ENCODE results near the gene PAQR8.
A peak's percentile ranks its signal among the peaks of the same experiment; 100 is the strongest.

PAQR8 gene, protein sequence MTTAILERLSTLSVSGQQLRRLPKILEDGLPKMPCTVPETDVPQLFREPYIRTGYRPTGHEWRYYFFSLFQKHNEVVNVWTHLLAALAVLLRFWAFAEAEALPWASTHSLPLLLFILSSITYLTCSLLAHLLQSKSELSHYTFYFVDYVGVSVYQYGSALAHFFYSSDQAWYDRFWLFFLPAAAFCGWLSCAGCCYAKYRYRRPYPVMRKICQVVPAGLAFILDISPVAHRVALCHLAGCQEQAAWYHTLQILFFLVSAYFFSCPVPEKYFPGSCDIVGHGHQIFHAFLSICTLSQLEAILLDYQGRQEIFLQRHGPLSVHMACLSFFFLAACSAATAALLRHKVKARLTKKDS

DNA sequence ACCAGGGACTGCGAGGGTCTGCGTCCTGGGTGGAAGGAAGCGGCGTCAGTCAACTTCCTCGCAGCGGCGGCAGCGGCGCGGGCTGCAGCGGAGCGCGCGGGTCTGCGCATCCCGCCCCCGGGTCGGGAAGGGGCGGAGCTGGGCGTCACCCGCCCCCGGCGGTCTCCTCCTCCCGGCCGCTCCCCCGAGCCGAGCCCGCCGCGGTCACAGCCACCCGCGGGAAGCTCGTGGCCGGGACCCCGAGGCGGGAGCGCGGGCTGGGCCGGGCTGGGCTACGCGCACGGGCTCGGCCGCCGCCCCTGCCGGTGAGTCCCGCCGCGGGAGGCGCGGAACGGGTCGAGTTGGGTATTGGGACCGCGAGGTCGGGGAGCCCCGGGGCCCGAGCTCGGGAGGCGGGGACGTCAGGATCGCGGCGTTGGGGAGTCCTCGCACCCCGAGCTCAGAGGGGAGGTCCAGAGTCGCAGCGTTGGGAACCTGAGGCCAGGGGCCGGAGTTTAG, at the start of gene PAQR8:
TSS of gene PAQR8 (plus strand) at position 207 of the 498 bp plus-strand sequence. CDS start 41,063 bp downstream, outside the sequence.
- Mint-ChIP-seq H3K27ac (peak within 1 kb of the TSS; percentile 91), H3K4me1 (ENCODE audit: low read depth) (peaks cover 33% of the 10 kb centered on the region), H3K36me3 (ENCODE audit: low read depth) (peaks cover 10% of the 10 kb centered on the region), H3K9me3 (no peaks in the 10 kb centered on the region), H3K4me3 (peak within 1 kb of the TSS; percentile 96), H3K27me3 (ENCODE audit: low read depth) (no peaks in the 10 kb centered on the region)
- peak; percentile 85 for DNase-seq (ENCODE audit: low spot score)

DNA sequence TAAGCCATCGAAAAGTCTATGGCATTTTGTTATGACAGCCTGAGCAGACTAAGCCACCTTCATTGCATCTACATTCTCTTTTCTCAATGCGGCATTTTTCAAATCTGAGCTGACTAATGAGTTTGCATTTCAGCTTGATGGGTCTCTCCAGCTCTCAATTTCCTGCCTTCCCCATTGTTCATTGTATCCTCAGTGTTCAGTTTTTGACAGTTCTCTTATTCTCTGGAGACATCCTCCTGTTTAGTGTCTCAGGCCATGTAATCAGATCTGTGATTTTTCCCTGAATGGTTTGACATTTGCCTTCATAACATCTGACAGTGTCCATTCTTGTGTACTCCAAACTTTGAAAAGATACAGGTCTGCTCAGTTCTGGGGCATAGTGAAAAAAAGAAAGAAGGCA, 49.5 kb upstream of the PAQR8 start:
- no peak for DNase-seq (ENCODE audit: low spot score)
- no peaks in the 10 kb centered on the region for H3K36me3 Mint-ChIP-seq (ENCODE audit: low read depth)
- peaks cover 26% of the 10 kb centered on the region for H3K4me1 Mint-ChIP-seq (ENCODE audit: low read depth)
- H3K27ac Mint-ChIP-seq: no peak overlapping the region
- no peak overlapping the region for H3K4me3 Mint-ChIP-seq
- no peaks in the 10 kb centered on the region for H3K9me3 Mint-ChIP-seq
- no peaks in the 10 kb centered on the region for H3K27me3 Mint-ChIP-seq (ENCODE audit: low read depth)

DNA sequence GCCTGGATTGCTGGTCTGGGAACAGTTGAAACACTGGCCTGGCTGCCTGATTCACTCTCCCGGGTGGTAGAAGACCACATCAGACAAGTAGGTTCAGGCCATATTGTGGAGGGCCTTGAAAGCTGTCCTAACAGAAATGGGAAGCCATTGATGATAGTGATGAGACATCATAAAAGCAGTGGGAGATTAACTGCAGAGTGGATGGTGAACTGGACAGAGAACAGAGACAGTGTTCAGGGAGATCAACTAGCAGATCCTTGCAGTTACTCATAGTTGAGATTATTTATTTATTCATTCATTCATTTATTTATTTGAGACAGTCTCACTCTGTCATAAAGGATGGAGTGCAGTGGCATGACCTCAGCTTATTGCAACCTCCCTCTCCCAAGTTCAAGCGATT, 47.2 kb upstream of the PAQR8 start:
- H3K9me3 Mint-ChIP-seq: no peaks in the 10 kb centered on the region
- H3K36me3 Mint-ChIP-seq (ENCODE audit: low read depth): no peaks in the 10 kb centered on the region
- no peak overlapping the region for H3K4me3 Mint-ChIP-seq
- no peaks in the 10 kb centered on the region for H3K27me3 Mint-ChIP-seq (ENCODE audit: low read depth)
- DNase-seq (ENCODE audit: low spot score): no peak
- no peak overlapping the region for H3K27ac Mint-ChIP-seq
- peaks cover 24% of the 10 kb centered on the region for H3K4me1 Mint-ChIP-seq (ENCODE audit: low read depth)

DNA sequence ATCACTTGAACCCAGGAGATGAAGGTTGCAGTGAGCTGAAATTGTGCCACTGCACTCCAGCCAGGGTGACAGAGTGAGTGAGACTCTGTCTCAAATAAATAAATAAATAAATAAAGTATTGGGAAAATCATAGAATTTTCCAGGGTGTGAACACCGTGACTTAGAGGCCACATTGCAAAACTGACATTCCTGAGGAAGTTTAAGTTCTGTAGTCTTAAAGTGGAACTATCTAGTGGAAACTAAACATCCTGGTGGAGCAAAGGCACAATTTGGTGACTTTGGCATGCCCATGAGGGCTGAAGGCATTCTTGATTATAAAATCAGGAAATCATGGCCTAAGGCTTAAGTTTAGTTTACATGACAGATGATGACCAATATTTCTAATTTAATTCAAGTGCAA, 44.7 kb upstream of the PAQR8 start:
- H3K4me3 Mint-ChIP-seq: no peak overlapping the region
- H3K4me1 Mint-ChIP-seq (ENCODE audit: low read depth): peaks cover 19% of the 10 kb centered on the region
- no peaks in the 10 kb centered on the region for H3K27me3 Mint-ChIP-seq (ENCODE audit: low read depth)
- DNase-seq (ENCODE audit: low spot score): no peak
- H3K36me3 Mint-ChIP-seq (ENCODE audit: low read depth): no peaks in the 10 kb centered on the region
- H3K27ac Mint-ChIP-seq: no peak overlapping the region
- H3K9me3 Mint-ChIP-seq: no peaks in the 10 kb centered on the region

DNA sequence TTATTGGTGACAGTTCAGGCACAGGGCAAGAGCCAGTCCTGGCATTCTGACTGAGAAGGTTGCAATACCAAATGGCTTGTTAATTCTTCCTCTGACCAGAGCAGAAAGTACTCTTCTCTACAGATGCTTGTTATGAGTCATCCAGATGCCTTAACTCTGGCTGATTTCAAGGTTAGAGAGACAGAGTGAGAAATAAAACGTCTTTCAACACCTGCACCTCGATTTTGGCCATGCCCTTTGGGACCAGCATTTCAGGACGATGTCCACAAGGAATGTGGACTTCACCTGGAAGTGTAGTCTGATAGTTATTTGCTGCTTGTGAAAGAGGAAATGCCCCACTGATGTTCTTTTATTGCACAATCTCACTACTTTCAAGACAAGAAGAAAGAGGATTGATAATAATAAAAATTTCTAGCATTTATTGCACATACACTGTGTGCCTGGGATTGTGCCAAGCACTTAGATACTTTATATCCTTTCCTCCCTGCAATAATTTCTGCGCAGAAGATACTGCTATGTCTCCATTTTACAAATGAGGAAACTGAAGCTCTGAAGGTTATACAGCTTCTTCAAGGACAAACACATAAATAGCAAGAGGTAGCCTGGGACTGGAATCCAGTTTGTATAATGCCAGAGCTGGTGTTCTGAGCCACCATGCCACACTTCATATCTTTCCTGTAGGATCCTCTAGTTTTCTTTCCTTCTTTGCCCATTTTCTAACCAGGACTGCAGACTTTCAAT, 43.9 kb upstream of the PAQR8 start:
- H3K27ac Mint-ChIP-seq: no peak overlapping the region
- H3K9me3 Mint-ChIP-seq: no peaks in the 10 kb centered on the region
- H3K27me3 Mint-ChIP-seq (ENCODE audit: low read depth): no peaks in the 10 kb centered on the region
- no peak overlapping the region for H3K4me3 Mint-ChIP-seq
- no peaks in the 10 kb centered on the region for H3K36me3 Mint-ChIP-seq (ENCODE audit: low read depth)
- DNase-seq (ENCODE audit: low spot score): no peak
- H3K4me1 Mint-ChIP-seq (ENCODE audit: low read depth): peaks cover 16% of the 10 kb centered on the region

DNA sequence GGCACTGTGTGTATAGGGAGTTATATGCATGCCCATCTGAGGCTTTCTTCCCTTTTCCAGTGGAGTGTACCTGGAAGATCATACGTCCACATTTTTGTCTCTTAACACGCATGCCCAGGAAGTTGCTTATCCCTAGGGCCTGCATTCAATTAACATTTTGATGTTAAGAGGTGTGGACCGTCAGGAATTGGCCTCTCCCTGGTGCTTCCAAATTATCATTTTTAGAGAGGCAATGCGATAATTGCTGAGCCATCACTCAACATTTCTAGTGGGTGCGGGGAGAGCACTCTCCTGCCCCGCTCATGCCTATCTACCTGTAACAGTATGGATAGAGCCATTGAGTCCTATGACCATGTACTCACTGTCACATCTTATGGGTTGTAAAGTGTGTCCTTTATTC, 37.8 kb upstream of the PAQR8 start:
- Mint-ChIP-seq H3K36me3 (ENCODE audit: low read depth) (no peaks in the 10 kb centered on the region), H3K9me3 (no peaks in the 10 kb centered on the region), H3K4me1 (ENCODE audit: low read depth) (peaks cover 3% of the 10 kb centered on the region), H3K4me3 (no peak overlapping the region), H3K27me3 (ENCODE audit: low read depth) (no peaks in the 10 kb centered on the region), H3K27ac (no peak overlapping the region)
- DNase-seq (ENCODE audit: low spot score): no peak

DNA sequence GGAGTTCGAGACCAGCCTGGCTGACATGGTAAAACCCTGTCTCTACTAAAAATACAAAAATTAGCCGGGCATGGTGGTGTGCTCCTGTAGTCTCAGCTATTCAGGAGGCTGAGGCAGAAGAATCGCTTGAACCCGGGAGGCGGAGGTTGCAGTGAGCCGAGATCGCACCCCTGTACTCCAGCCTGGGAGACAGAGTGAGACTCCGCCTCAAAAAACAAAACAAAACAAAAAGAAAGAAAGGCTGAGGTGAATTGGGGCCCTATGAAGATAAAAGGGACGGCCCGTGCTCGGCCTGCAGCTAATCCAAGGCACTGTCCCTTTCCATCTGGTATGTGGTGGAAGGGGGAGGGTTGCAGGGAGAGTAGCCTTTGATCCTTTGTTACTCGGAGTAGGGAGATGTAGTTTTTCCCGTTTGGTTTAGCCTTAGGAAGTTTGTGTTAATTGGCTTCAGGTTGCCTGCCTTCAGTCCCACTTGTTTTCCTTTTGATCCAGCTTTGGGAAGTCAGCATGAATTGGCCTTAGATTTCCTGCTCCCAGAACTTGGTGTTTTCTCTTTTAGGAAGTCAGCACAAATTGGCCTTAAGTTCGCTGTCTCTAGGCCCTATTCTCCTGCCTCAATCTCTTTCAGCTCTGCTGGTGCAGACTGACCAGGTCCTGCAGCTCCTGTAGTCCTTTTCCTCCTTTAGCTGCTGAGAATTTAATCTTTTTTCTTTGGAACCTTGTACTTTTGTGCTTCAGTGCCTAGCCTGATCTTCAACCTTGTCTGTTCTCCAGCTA, 36.1 kb upstream of the PAQR8 start:
- H3K4me1 Mint-ChIP-seq (ENCODE audit: low read depth): peaks cover 3% of the 10 kb centered on the region
- no peak for DNase-seq (ENCODE audit: low spot score)
- H3K27ac Mint-ChIP-seq: no peak overlapping the region
- H3K36me3 Mint-ChIP-seq (ENCODE audit: low read depth): no peaks in the 10 kb centered on the region
- H3K9me3 Mint-ChIP-seq: no peaks in the 10 kb centered on the region
- no peak overlapping the region for H3K4me3 Mint-ChIP-seq
- H3K27me3 Mint-ChIP-seq (ENCODE audit: low read depth): peaks cover 4% of the 10 kb centered on the region

DNA sequence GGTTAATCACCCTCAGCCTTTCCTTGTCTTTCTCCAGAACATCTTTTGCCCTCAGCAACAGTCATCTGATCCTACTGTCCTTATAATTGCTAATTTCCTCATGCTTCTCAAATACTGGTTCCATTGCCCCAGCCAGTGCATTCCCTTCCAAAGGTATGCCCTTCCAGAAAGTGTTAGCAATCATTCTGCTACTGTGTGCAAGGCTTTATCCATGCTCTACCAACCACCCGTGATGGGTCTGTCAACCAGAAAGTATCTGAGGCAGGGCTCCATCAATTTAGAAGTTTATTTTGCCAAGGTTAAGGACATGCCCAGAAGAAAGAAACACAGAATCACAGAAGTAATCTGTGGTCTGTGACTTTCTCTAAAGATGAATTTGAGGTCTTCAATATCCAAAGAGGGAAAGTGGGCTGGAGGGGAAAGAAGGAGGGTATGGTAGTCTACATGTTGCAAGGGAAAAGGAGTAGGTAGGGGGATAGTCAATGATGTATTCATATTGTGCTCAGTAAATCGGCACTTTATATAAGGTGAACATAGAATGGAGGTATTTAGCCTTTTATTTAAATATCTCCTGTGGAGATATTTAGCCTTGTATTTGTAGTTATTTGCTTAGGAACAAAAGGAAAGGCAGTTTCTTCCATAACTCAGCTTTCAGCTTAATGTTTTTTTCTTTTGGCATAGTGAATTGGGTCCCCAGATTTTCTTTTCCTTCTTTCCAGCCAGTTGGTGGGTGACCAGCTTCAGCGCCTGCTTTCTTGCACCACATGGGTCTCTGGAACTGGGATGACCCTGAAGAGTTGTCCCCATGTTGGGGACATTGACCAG, 35.2 kb upstream of the PAQR8 start:
- Mint-ChIP-seq H3K4me1 (ENCODE audit: low read depth) (peaks cover 5% of the 10 kb centered on the region), H3K9me3 (no peaks in the 10 kb centered on the region), H3K4me3 (no peak overlapping the region), H3K27ac (no peak overlapping the region), H3K36me3 (ENCODE audit: low read depth) (no peaks in the 10 kb centered on the region), H3K27me3 (ENCODE audit: low read depth) (peaks cover 4% of the 10 kb centered on the region)
- no peak for DNase-seq (ENCODE audit: low spot score)

DNA sequence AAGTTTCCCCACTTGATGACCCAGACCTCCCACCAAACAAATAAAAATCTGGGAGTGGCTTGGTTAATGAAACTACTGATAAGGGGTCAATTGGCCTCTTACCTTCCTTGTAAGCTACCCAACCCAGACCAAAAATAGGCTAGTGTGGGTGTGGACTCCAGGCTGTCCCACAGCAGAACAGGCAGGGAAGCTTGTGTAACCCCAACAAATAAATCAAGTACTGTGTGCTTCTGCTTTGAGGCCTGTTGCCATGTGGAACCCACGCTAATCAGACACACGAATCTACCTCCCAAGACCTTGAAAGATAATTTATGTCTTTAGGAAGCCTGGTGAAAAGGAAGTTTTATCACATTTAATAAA, 33.7 kb upstream of the PAQR8 start:
- no peak overlapping the region for H3K4me3 Mint-ChIP-seq
- no peak overlapping the region for H3K27ac Mint-ChIP-seq
- H3K36me3 Mint-ChIP-seq (ENCODE audit: low read depth): no peaks in the 10 kb centered on the region
- H3K27me3 Mint-ChIP-seq (ENCODE audit: low read depth): peaks cover 4% of the 10 kb centered on the region
- H3K9me3 Mint-ChIP-seq: no peaks in the 10 kb centered on the region
- H3K4me1 Mint-ChIP-seq (ENCODE audit: low read depth): peaks cover 8% of the 10 kb centered on the region
- DNase-seq (ENCODE audit: low spot score): no peak

DNA sequence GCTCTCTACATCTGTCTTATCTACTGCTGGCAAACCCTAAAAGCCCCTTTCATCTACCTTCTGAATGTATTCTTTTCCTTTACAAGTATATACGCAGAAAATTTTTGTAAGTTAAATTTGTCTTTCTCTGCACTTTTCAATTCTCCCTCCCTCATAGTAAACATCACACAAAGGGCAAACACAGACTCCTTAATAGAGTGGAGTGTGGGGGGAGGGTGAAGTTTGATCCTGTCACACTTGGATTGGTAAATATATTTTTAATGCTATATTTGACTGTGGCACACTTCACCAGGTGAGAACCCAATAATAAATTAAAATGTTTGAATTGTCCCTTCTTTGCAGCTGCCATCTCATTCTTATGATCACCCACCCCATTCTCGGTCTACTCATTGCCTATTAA, 33.2 kb upstream of the PAQR8 start:
- Mint-ChIP-seq H3K27me3 (ENCODE audit: low read depth) (peaks cover 4% of the 10 kb centered on the region), H3K36me3 (ENCODE audit: low read depth) (no peaks in the 10 kb centered on the region), H3K27ac (no peak overlapping the region), H3K4me1 (ENCODE audit: low read depth) (peaks cover 13% of the 10 kb centered on the region), H3K9me3 (no peaks in the 10 kb centered on the region), H3K4me3 (no peak overlapping the region)
- no peak for DNase-seq (ENCODE audit: low spot score)

DNA sequence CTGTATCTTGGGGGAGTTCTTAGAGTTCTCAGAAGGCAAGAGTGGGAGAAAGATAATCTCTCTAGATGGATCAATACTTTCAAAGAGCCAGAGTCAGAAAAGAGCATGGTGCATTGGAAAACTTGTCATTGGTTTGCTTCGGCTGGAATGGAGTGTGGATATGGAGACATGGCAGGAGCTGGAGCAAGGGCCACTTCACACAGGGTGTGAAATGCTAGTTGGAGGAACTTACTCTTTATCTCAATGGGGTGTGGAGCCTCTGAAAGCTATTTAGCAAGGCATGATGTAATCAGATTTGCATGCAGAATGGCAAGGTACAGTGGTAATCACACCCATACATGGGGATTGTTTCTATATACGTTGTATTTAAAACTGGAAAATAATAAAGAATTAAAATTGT, 31.5 kb upstream of the PAQR8 start:
- H3K27ac Mint-ChIP-seq: no peak overlapping the region
- H3K36me3 Mint-ChIP-seq (ENCODE audit: low read depth): no peaks in the 10 kb centered on the region
- H3K4me1 Mint-ChIP-seq (ENCODE audit: low read depth): peaks cover 21% of the 10 kb centered on the region
- no peak overlapping the region for H3K4me3 Mint-ChIP-seq
- no peak for DNase-seq (ENCODE audit: low spot score)
- H3K27me3 Mint-ChIP-seq (ENCODE audit: low read depth): peaks cover 4% of the 10 kb centered on the region
- no peaks in the 10 kb centered on the region for H3K9me3 Mint-ChIP-seq

DNA sequence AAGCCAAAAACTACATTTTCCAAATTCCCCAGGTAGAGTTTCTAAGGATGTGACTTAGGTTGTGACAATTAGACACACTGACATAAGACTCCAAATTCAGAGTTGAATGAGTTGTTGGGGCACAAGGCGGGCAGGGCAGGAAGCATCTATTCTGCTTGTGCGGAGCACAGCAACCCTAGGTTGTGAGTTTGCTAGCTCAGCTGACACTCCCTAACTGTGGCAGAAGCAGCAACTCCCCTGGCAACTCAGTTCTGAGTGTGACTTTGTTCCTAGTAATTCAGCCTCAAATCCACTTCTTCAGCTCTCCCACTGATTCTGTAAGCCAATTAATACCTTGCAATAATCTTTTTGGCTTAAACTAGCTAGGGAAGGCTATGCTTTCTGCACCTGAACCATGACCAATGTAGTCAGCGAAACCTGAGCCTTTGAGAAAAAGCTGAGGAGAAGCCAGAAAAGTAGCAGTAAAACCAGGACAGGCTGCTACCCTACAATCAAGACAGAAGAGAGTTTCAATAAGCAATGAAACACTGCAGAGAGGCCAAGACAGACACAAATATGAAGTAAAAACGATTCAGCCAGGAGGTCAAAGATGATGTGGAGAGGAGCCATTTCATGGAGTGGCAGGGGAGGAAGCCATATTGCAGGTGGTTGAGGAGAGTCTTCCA, 30.0 kb upstream of the PAQR8 start:
- Mint-ChIP-seq H3K9me3 (no peaks in the 10 kb centered on the region), H3K36me3 (ENCODE audit: low read depth) (no peaks in the 10 kb centered on the region), H3K27ac (no peak overlapping the region), H3K4me1 (ENCODE audit: low read depth) (peaks cover 30% of the 10 kb centered on the region), H3K4me3 (no peak overlapping the region), H3K27me3 (ENCODE audit: low read depth) (peaks cover 4% of the 10 kb centered on the region)
- no peak for DNase-seq (ENCODE audit: low spot score)

DNA sequence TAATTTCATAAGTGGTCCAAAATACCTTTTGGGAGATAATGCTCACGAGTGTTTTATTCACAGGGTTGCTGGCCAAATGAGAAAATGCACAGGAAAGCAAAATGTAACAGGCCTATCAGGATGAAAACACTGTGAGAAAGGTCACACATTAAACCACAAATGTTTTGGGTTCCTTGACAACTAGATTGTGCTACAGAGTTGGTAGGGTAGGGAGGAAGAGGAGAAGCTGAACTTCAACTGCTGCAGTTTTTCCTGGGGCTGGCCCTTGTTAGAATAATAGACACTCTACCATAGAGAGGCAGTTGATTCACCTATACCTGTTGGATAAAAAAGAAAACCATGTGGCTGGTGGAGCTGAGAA, 28.1 kb upstream of the PAQR8 start:
- Mint-ChIP-seq H3K27me3 (ENCODE audit: low read depth) (peaks cover 4% of the 10 kb centered on the region), H3K4me1 (ENCODE audit: low read depth) (peaks cover 38% of the 10 kb centered on the region), H3K36me3 (ENCODE audit: low read depth) (no peaks in the 10 kb centered on the region), H3K9me3 (no peaks in the 10 kb centered on the region), H3K27ac (peak overlapping the region; percentile 72), H3K4me3 (peak overlapping the region; percentile 28)
- DNase-seq (ENCODE audit: low spot score): no peak

Data from T-helper 2 cell treated with Interferon-gamma antibody and Interleukin-4, amounts not matched to agents 5 μg/mL and 100 μg/mL, for 36 hours (primary cell).